Neuronal stem cell (in vitro differentiated cells): Measurements from ENCODE around the gene GIMAP5.

Experiments
- DNase-seq: peaks from one replicate; pipeline ENCODE4 v3.0.0-alpha.2; 2013; ENCODE audit warnings: low spot score
- H2AFZ ChIP-seq: one replicate; pipeline ENCODE4 v1.6.1; 2013; ENCODE audit warnings: mild to moderate bottlenecking, low read length, inconsistent platforms
- H2AK5ac ChIP-seq: 2 replicates; pipeline ENCODE4 v1.6.1; 2013; ENCODE audit warnings: low read depth, mild to moderate bottlenecking, inconsistent platforms, low read length, moderate library complexity, mixed read lengths
- H2BK120ac ChIP-seq: 2 replicates; pipeline ENCODE4 v1.6.1; 2013; ENCODE audit warnings: low read depth, mild to moderate bottlenecking, inconsistent platforms, low read length, moderate library complexity, mixed read lengths
- H2BK12ac ChIP-seq: one replicate; pipeline ENCODE4 v1.6.1; 2013; ENCODE audit warnings: low read length, inconsistent platforms
- H2BK15ac ChIP-seq: 2 replicates; pipeline ENCODE4 v1.6.1; 2013; ENCODE audit warnings: mild to moderate bottlenecking, low read length, inconsistent platforms, mixed read lengths
- H2BK5ac ChIP-seq: one replicate; pipeline ENCODE4 v1.6.1; 2013; ENCODE audit warnings: inconsistent platforms, mild to moderate bottlenecking, low read length, moderate library complexity
- H3K14ac ChIP-seq: one replicate; pipeline ENCODE4 v1.6.1; 2013; ENCODE audit warnings: low read length, inconsistent platforms
- H3K18ac ChIP-seq: 2 replicates; pipeline ENCODE4 v1.6.1; 2013; ENCODE audit warnings: low read length, inconsistent platforms
- H3K23ac ChIP-seq: 2 replicates; pipeline ENCODE4 v1.6.1; 2013; ENCODE audit warnings: low read depth, mild to moderate bottlenecking, mixed read lengths, low read length, inconsistent platforms; ENCODE audit not compliant: poor library complexity
- H3K27ac ChIP-seq: replicated peaks from 3 replicates; pipeline ENCODE4 v1.5.1; 2013; ENCODE audit warnings: low read length, inconsistent platforms
- H3K27me3 ChIP-seq, 3 experiments: 2 replicates each; pipeline ENCODE4 v1.6.1; 2013; ENCODE audit warnings: low read length in 3 of 3, mild to moderate bottlenecking in 2 of 3, inconsistent platforms in 1 of 3, low read depth in 1 of 3, mixed read lengths in 1 of 3, moderate library complexity in 1 of 3; ENCODE audit not compliant: control insufficient read depth in 3 of 3, insufficient read depth in 3 of 3
- H3K36me3 ChIP-seq, 2 donors: replicated peaks in 1 of 2; 2 replicates each; pipeline ENCODE4 v1.6.1; 2013; ENCODE audit warnings: low read length in 2 of 2; ENCODE audit not compliant: control insufficient read depth in 2 of 2, insufficient read depth in 2 of 2
- H3K4ac ChIP-seq: 2 replicates; pipeline ENCODE4 v1.6.1; 2013; ENCODE audit warnings: inconsistent platforms, mild to moderate bottlenecking, low read length, moderate library complexity
- H3K4me1 ChIP-seq, 2 donors: 1 replicate in 1 of 2; 2 replicates in 1 of 2; pipeline ENCODE4 v1.6.1; 2013; ENCODE audit warnings: low read length in 2 of 2, low read depth in 1 of 2; ENCODE audit not compliant: control insufficient read depth in 2 of 2, insufficient read depth in 1 of 2
- H3K4me2 ChIP-seq: one replicate; pipeline ENCODE4 v1.6.1; 2013; ENCODE audit warnings: mild to moderate bottlenecking, low read length, inconsistent platforms; ENCODE audit not compliant: insufficient read depth, poor library complexity, severe bottlenecking
- H3K4me3 ChIP-seq, 2 donors: 2 replicates each; pipeline ENCODE4 v1.5.1; 2013; ENCODE audit warnings: low read length in 2 of 2, mild to moderate bottlenecking in 2 of 2, inconsistent platforms in 1 of 2, moderate library complexity in 1 of 2
- H3K79me1 ChIP-seq: one replicate; pipeline ENCODE4 v1.6.1; 2013; ENCODE audit warnings: low read depth, mild to moderate bottlenecking, inconsistent platforms, low read length, moderate library complexity
- H3K9ac ChIP-seq: one replicate; pipeline ENCODE4 v1.6.1; 2013; ENCODE audit warnings: mild to moderate bottlenecking, low read depth, low read length, inconsistent platforms; ENCODE audit not compliant: poor library complexity
- H3K9me3 ChIP-seq, 2 donors: replicated peaks in 1 of 2; 2 replicates each; pipeline versions ENCODE3 to v1.6.1; 2013; ENCODE audit warnings: low read length in 2 of 2, mild to moderate bottlenecking in 2 of 2, inconsistent platforms in 1 of 2, low read depth in 1 of 2, mixed read lengths in 1 of 2, moderate library complexity in 1 of 2; ENCODE audit not compliant: control insufficient read depth in 2 of 2, insufficient read depth in 1 of 2
- H4K8ac ChIP-seq: one replicate; pipeline ENCODE4 v1.6.1; 2013; ENCODE audit warnings: low read depth, mild to moderate bottlenecking, inconsistent platforms, low read length, moderate library complexity
- H4K91ac ChIP-seq: one replicate; pipeline ENCODE4 v1.6.1; 2013; ENCODE audit warnings: low read length, low read depth, mild to moderate bottlenecking, inconsistent platforms; ENCODE audit not compliant: poor library complexity
- WGBS, 2 donors: extraction: QIAGEN DNeasy Blood & Tissue Kit; methylation state at CpG; one replicate each; pipeline ENCODE4 v1.1.7; 2013; ENCODE audit warnings: missing lambda C conversion rate in 2 of 2, mixed read lengths in 1 of 2; ENCODE audit not compliant: insufficient read length in 2 of 2, insufficient replicate concordance in 1 of 2; ENCODE audit errors: extremely low coverage in 2 of 2; 5-methylcytosine and 5-hydroxymethylcytosine counted together

The GIMAP5 gene

GRCh38 chr7:150722431-150722931 lies 14.7 kb upstream of the GIMAP5 start:
- no peaks in the 10 kb centered on the region for H3K4me1 ChIP-seq
- no peak overlapping the region for H3K4me2 ChIP-seq
- H3K27ac ChIP-seq = no peak overlapping the region
- H2AK5ac ChIP-seq = no peak overlapping the region
- peaks cover 0 to 9% (median 0%) of the 10 kb centered on the region in 3 experiments for H3K27me3 ChIP-seq
- no peak overlapping the region for H3K4ac ChIP-seq
- H3K79me1 ChIP-seq = peaks cover 2% of the 10 kb centered on the region
- DNase-seq = no peak
- H4K91ac ChIP-seq = no peak overlapping the region
- H3K36me3 ChIP-seq = no peaks in the 10 kb centered on the region
- H3K4me3 ChIP-seq = no peak overlapping the region
- no CpG with 5 or more reads among the region's 12 CpGs for WGBS, 2 donors
- no peak overlapping the region for H2BK15ac ChIP-seq
- no peak overlapping the region for H2AFZ ChIP-seq
- H3K18ac ChIP-seq = no peak overlapping the region
- no peak overlapping the region for H2BK5ac ChIP-seq
- H3K9ac ChIP-seq = no peak overlapping the region
- no peak overlapping the region for H4K8ac ChIP-seq
- H2BK120ac ChIP-seq = no peak overlapping the region
- no peak overlapping the region for H2BK12ac ChIP-seq
- H3K9me3 ChIP-seq = peaks cover 0 to 3% of the 10 kb centered on the region in 2 donors
- peak overlapping the region; percentile 32 for H3K14ac ChIP-seq
- no peak overlapping the region for H3K23ac ChIP-seq

- Histone ChIP-seq H2BK15ac (no peak overlapping the region), H3K4ac (no peak overlapping the region), H3K4me1 (no peaks in the 10 kb centered on the region), H3K27me3 (peaks cover 0 to 9% (median 0%) of the 10 kb centered on the region in 3 experiments), H4K8ac (no peak overlapping the region), H3K4me3 (no peak overlapping the region), H2BK5ac (no peak overlapping the region), H2AK5ac (no peak overlapping the region), H3K18ac (no peak overlapping the region), H2AFZ (no peak overlapping the region), H3K36me3 (no peaks in the 10 kb centered on the region), H3K23ac (no peak overlapping the region), H3K27ac (no peak overlapping the region), H3K9me3 (peaks cover 0 to 8% of the 10 kb centered on the region in 2 donors), H3K9ac (no peak overlapping the region), H2BK12ac (no peak overlapping the region), H4K91ac (no peak overlapping the region), H3K4me2 (no peak overlapping the region), H3K14ac (no peak overlapping the region), H2BK120ac (no peak overlapping the region), H3K79me1 (peaks cover 2% of the 10 kb centered on the region)
- DNase-seq = no peak
- no CpG with 5 or more reads among the region's 1 CpG for WGBS, 2 donors
Observed at GRCh38 chr7:150723467-150723866, 13.8 kb upstream of the GIMAP5 start.

GRCh38 chr7:150727381-150727780 lies 9.8 kb upstream of the GIMAP5 start:
- Histone ChIP-seq H4K91ac (no peak overlapping the region), H3K14ac (no peak overlapping the region), H3K4me3 (no peak overlapping the region), H2BK120ac (no peak overlapping the region), H3K4me2 (no peak overlapping the region), H2AK5ac (no peak overlapping the region), H2BK12ac (no peak overlapping the region), H4K8ac (no peak overlapping the region), H3K18ac (no peak overlapping the region), H2AFZ (no peak overlapping the region), H3K23ac (no peak overlapping the region), H2BK15ac (no peak overlapping the region), H3K27ac (no peak overlapping the region), H3K79me1 (no peaks in the 10 kb centered on the region), H3K9me3 (peaks cover 0 to 8% of the 10 kb centered on the region in 2 donors), H2BK5ac (no peak overlapping the region), H3K4me1 (no peaks in the 10 kb centered on the region), H3K27me3 (no peaks in the 10 kb centered on the region), H3K9ac (no peak overlapping the region), H3K36me3 (no peaks in the 10 kb centered on the region), H3K4ac (no peak overlapping the region)
- DNase-seq = no peak
- WGBS, 2 donors = no CpG with 5 or more reads among the region's 3 CpGs

- Histone ChIP-seq H4K8ac (no peak overlapping the region), H3K36me3 (no peaks in the 10 kb centered on the region), H3K14ac (no peak overlapping the region), H2BK5ac (no peak overlapping the region), H3K23ac (no peak overlapping the region), H3K9me3 (peaks cover 0 to 8% of the 10 kb centered on the region in 2 donors), H2BK120ac (no peak overlapping the region), H2AK5ac (no peak overlapping the region), H2AFZ (no peak overlapping the region), H2BK15ac (no peak overlapping the region), H3K4ac (no peak overlapping the region), H4K91ac (no peak overlapping the region), H3K79me1 (no peaks in the 10 kb centered on the region), H3K4me1 (no peaks in the 10 kb centered on the region), H3K18ac (no peak overlapping the region), H3K4me2 (no peak overlapping the region), H2BK12ac (no peak overlapping the region), H3K27ac (no peak overlapping the region), H3K4me3 (no peak overlapping the region), H3K9ac (no peak overlapping the region), H3K27me3 (no peaks in the 10 kb centered on the region)
- DNase-seq = no peak
Observed at GRCh38 chr7:150728011-150728410, 9.2 kb upstream of the GIMAP5 start.
